Brain microvascular endothelial cell (primary cell): ENCODE measurements around the gene TEC.

Experiments used
- DNase-seq: peaks from one replicate; pipeline ENCODE4 v3.0.0-alpha.2; 2020
- H3K27ac ChIP-seq: fragments of 250-450 bp; sonication (Bioruptor Pico); 2 replicates; pipeline ENCODE4 v1.5.1; 2020; ENCODE audit warnings: mild to moderate bottlenecking, moderate library complexity
- H3K27me3 ChIP-seq: fragments of 250-450 bp; sonication (Bioruptor Pico); replicated peaks from 2 replicates; pipeline ENCODE4 v1.5.1; 2020; ENCODE audit warnings: mild to moderate bottlenecking
- H3K36me3 ChIP-seq: fragments of 250-450 bp; sonication (Bioruptor Pico); replicated peaks from 2 replicates; pipeline ENCODE4 v1.5.1; 2020; ENCODE audit warnings: mild to moderate bottlenecking
- H3K4me3 ChIP-seq: 2 replicates; pipeline ENCODE4 v1.5.1; 2011; ENCODE audit warnings: low read depth, mild to moderate bottlenecking, control low read depth, low read length, moderate library complexity
- in situ Hi-C: cut with HindIII; loops from 2 replicates; pipeline ENCODE4 v1.10.0; 2017; ENCODE audit warnings: low sequenced_read_pairs, low pct_ligation_motif_present
- TF ChIP-seq, protein P1 (sequence below): IDR thresholded peaks from 2 replicates; pipeline ENCODE4 v1.5.1; 2011; ENCODE audit warnings: low read depth, mild to moderate bottlenecking, moderate library complexity, low read length, control low read depth, inconsistent platforms; ENCODE audit errors: missing control alignments

TEC gene

DNA sequence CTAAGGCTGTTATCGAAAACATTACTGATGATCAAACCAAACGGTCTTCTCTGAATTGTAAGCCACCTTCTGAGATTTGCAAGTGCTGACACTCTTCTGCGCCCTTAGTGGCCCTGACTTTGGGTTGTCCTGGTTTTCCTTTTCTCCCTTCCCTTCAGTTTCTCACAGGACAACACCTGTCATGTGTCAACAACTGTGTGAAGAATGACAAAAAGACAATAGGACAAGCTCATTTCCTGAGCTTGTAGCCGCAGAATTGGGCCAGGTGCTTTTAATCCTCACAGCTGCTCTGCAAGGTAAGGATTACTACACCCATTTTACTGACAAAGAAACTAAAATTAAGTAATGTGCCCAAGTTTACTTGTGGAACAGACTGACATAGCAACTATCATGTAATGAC is 90.7 kb downstream of the TEC start:
- no peak overlapping the region for H3K27ac ChIP-seq
- no peaks in the 10 kb centered on the region for H3K36me3 ChIP-seq
- TF ChIP-seq, protein P1, sequence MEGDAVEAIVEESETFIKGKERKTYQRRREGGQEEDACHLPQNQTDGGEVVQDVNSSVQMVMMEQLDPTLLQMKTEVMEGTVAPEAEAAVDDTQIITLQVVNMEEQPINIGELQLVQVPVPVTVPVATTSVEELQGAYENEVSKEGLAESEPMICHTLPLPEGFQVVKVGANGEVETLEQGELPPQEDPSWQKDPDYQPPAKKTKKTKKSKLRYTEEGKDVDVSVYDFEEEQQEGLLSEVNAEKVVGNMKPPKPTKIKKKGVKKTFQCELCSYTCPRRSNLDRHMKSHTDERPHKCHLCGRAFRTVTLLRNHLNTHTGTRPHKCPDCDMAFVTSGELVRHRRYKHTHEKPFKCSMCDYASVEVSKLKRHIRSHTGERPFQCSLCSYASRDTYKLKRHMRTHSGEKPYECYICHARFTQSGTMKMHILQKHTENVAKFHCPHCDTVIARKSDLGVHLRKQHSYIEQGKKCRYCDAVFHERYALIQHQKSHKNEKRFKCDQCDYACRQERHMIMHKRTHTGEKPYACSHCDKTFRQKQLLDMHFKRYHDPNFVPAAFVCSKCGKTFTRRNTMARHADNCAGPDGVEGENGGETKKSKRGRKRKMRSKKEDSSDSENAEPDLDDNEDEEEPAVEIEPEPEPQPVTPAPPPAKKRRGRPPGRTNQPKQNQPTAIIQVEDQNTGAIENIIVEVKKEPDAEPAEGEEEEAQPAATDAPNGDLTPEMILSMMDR, result no peak
- no peak for DNase-seq
- H3K27me3 ChIP-seq, result no peaks in the 10 kb centered on the region
- H3K4me3 ChIP-seq, result no peak overlapping the region
- in situ Hi-C loops, result no loop called here

DNA sequence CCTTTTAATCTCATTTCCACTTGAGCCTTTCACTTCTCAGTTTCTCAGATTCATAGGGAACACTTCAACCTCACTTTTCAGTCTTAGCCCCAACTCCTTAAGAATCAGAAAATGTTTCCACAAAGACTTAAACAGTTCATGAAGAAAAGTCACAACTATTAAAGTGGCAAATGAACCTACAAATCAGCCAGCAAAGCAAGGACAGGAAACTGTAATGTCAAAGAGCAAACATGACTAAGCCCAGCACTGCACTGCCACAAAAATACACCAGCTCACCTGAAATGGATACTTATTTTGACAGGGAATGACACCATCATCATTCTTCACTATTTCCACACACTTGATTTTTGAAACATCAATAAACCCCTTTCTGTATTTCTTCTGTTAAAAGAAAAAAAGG is 93.8 kb downstream of the TEC start:
- Histone ChIP-seq H3K4me3 (no peak overlapping the region), H3K27me3 (no peaks in the 10 kb centered on the region), H3K36me3 (no peaks in the 10 kb centered on the region), H3K27ac (no peak overlapping the region)
- in situ Hi-C loops, result no loop called here
- DNase-seq, result no peak
- TF ChIP-seq, protein P1, result no peak

DNA sequence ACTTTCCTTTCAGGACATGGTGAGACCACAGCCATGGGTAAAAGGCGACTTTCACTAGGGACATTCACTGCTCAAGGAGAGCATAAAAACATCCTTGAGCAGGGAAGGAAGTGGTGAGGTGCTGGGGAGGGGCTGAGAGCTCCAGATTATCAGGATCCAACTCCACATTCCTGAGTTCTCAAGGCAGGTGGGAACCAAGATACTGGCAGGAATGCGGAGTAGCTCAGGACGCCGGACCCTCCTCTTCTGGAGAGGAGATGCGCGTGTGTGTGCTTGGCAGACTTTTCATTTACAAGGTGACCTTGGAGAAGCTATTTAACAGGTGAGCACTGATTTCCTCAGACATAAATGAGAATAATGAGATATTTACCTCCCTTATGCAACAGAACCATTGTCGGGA is 94.3 kb downstream of the TEC start:
- no peaks in the 10 kb centered on the region for H3K36me3 ChIP-seq

DNA sequence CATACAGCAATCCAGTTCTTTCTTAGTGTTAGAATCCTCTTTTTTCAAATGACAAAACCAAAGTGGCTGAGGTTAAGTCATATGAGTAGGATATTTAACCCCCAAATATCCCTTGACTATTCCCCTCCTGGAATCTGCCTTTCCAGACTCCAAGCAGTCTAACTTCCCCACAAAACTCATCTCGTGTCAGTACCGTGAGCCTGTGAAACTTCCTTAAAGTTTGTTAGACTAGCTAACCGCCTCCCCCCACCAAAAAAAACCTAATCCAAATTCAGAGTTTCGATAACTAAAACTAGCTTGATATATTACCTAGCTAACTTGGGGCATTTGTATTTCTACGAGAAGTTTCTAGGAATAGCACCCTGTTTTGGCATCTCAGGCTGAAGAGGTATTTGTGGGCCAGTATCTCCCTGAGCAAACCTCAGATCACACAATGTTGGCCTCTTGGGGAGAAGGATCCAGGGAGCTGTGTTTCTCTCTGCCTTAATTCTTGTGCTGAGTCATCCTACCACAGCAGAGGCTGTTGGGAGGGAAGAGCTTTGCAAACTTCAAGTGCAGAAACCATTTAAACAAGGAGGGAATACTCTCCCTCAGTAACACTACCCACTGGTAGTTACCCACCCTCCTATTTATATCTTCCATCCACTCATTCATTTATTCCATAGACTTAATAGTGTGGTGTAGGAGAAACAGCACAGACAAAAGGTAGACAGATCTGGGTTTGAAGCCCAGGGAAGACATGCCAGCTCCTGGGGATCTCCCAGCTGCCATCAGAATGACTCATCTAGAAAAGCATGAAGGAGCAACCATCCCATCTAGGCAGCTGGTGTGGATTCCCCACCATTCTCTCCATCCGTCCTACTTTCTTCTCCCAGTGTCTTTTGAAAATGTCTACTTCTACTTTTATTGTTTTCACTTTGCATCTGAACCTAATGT is 96.3 kb downstream of the TEC start:
- TF ChIP-seq, protein P1, result no peak
- Histone ChIP-seq H3K4me3 (no peak overlapping the region), H3K27ac (no peak overlapping the region), H3K36me3 (no peaks in the 10 kb centered on the region), H3K27me3 (no peaks in the 10 kb centered on the region)
- DNase-seq, result peak; percentile 31
- in situ Hi-C loops, result no loop called here

More for the DNA sequence above, 94.3 kb downstream of the TEC start:
- in situ Hi-C loops, result no loop called here
- TF ChIP-seq, protein P1, result no peak
- Histone ChIP-seq H3K27ac (no peak overlapping the region), H3K27me3 (no peaks in the 10 kb centered on the region), H3K4me3 (no peak overlapping the region)
- DNase-seq, result no peak

DNA sequence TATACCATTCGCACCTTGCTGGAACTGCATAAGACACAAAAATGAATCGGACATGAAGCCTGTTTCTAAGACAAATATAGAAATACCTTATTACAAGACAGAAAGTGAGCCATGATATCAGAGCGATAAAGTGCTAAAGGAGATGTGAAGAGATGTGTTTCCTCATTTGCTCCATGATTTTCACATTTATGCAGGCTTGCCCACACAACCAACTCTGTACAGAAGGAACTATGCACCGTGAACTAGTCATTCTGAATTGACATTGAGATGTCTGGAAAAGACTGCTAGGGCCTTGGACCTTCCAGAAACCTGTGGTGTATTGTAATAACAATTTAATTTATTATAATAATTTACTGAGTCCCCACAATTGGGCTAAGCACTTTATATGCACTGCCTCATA is 97.0 kb downstream of the TEC start:
- DNase-seq, result no peak
- H3K27ac ChIP-seq, result no peak overlapping the region
- no peak overlapping the region for H3K4me3 ChIP-seq
- in situ Hi-C loops, result no loop called here
- TF ChIP-seq, protein P1, result no peak
- no peaks in the 10 kb centered on the region for H3K27me3 ChIP-seq
- no peaks in the 10 kb centered on the region for H3K36me3 ChIP-seq
